Lung (tissue), 12 donors: ENCODE data around the gene ECM1. TPM values are rescaled to one million over a fixed set of nuclear protein-coding genes. Genes with fewer than 3 reads are reported as not detected.

Experiments used
- ATAC-seq: fragments of 200-7000 bp; cut with Tn5 transposase; one replicate; pipeline ENCODE4 v1.9.1; 2020; ENCODE audit warnings: moderate number of reproducible peaks; ENCODE audit not compliant: insufficient read depth, low FRiP score
- DNase-seq, 3 donors: peaks; one replicate each; pipeline ENCODE4 v3.0.0-alpha.2; 2013 to 2017
- H3K27ac ChIP-seq, 2 donors: one replicate each; pipeline ENCODE4 v1.5.1; 2013; ENCODE audit warnings: mild to moderate bottlenecking in 2 of 2, moderate library complexity in 2 of 2, control low read depth in 1 of 2, inconsistent platforms in 1 of 2, low read depth in 1 of 2, low read length in 1 of 2
- H3K27me3 ChIP-seq, 3 donors: one replicate each; pipeline ENCODE4 v1.5.1; 2013; ENCODE audit warnings: low read length in 2 of 3; ENCODE audit not compliant: control insufficient read depth in 3 of 3, insufficient read depth in 3 of 3
- H3K36me3 ChIP-seq, 4 donors: one replicate each; pipeline ENCODE4 v1.5.1; 2013; ENCODE audit warnings: low read length in 4 of 4, mild to moderate bottlenecking in 1 of 4, moderate library complexity in 1 of 4; ENCODE audit not compliant: control insufficient read depth in 4 of 4, insufficient read depth in 4 of 4
- H3K4me1 ChIP-seq, 5 donors: one replicate each; pipeline ENCODE4 v1.5.1; 2013; ENCODE audit warnings: low read length in 5 of 5, mild to moderate bottlenecking in 2 of 5, moderate library complexity in 1 of 5; ENCODE audit not compliant: control insufficient read depth in 5 of 5, insufficient read depth in 5 of 5
- H3K4me3 ChIP-seq: one replicate; pipeline ENCODE4 v1.5.1; 2013; ENCODE audit warnings: mild to moderate bottlenecking, control low read depth, moderate library complexity
- H3K9ac ChIP-seq, 2 donors: one replicate each; pipeline ENCODE4 v1.5.1; 2013; ENCODE audit warnings: low read length in 2 of 2, control low read depth in 1 of 2; ENCODE audit not compliant: insufficient read depth in 1 of 2
- H3K9me3 ChIP-seq, 4 donors: one replicate each; pipeline ENCODE4 v1.5.1; 2013; ENCODE audit warnings: low read length in 3 of 4, mild to moderate bottlenecking in 1 of 4, moderate library complexity in 1 of 4; ENCODE audit not compliant: control insufficient read depth in 4 of 4, insufficient read depth in 3 of 4
- CTCF ChIP-seq: IDR thresholded peaks from 2 replicates; pipeline ENCODE4 v1.5.1; 2012; ENCODE audit warnings: mild to moderate bottlenecking; ENCODE audit errors: control extremely low read depth, extremely low read depth
- WGBS, 2 donors: extraction: QIAGEN DNeasy Blood & Tissue Kit; methylation state at CpG; one replicate each; pipeline ENCODE4 v1.1.7; 2013; 5-methylcytosine and 5-hydroxymethylcytosine counted together
- polyA plus RNA-seq, 2 donors: library from polyadenylated mRNA; stranded (reverse); fragments of 200-250 nt; gene quantifications; one replicate each; pipeline ENCODE4 v1.2.1, GENCODE V29; 2013
- total RNA-seq, 2 donors: library from RNA; depleted of rRNA in 1 of 2; stranded (reverse); fragments of >200 nt in 1 of 2; gene quantifications; one replicate each; pipeline ENCODE4 v1.2.1, GENCODE V29; 2014 to 2021
- donor health status: control.
- donor health status: control.
- donor health status: Bipolar disorder and iron deficiency.
- donor health status: healthy.
- donor health status: DM: yes; HTN: yes; CAD: no.

The ECM1 gene
- total and polyA plus RNA-seq, 4 donors: 1.2 to 20.0 (median 10.7) TPM

GRCh38 chr1:150511985-150512660, 4.2 kb downstream of the ECM1 start:
- Histone ChIP-seq H3K4me1 (peaks cover 0 to 13% (median 8%) of the 10 kb centered on the region in 5 donors), H3K9me3 (no peaks in the 10 kb centered on the region), H3K9ac (no peak overlapping the region), H3K36me3 (peaks cover 0 to 2% (median 0%) of the 10 kb centered on the region in 4 donors), H3K27ac (no peak overlapping the region), H3K27me3 (no peaks in the 10 kb centered on the region), H3K4me3 (no peak overlapping the region)
- DNase-seq (no peak), ATAC-seq (no peak)
- 88 to 90% methylated on average over 17 of the region's 17 CpGs for WGBS, 2 donors
- TF ChIP-seq CTCF: no peak

- ATAC-seq (no peak), DNase-seq (no peak)
- H3K9me3 ChIP-seq: no peaks in the 10 kb centered on the region
- no peak for TF ChIP-seq CTCF
- H3K27ac ChIP-seq: no peak overlapping the region
- H3K4me3 ChIP-seq: no peak overlapping the region
- H3K27me3 ChIP-seq: no peaks in the 10 kb centered on the region
- H3K36me3 ChIP-seq: peaks cover 0 to 2% (median 0%) of the 10 kb centered on the region in 4 donors
- H3K4me1 ChIP-seq: peaks cover 0 to 13% (median 8%) of the 10 kb centered on the region in 5 donors
- 82 to 92% methylated on average over 2 of the region's 2 CpGs for WGBS, 2 donors
- H3K9ac ChIP-seq: no peak overlapping the region
These were observed 4.9 kb downstream of the ECM1 start for GRCh38 chr1:150512846-150513245.

- Histone ChIP-seq H3K9me3 (no peaks in the 10 kb centered on the region), H3K4me3 (no peak overlapping the region), H3K36me3 (peaks cover 0 to 2% (median 0%) of the 10 kb centered on the region in 4 donors), H3K27ac (no peak overlapping the region), H3K27me3 (no peaks in the 10 kb centered on the region), H3K9ac (no peak overlapping the region), H3K4me1 (peaks cover 0 to 13% (median 4%) of the 10 kb centered on the region in 5 donors)
- 87 to 93% methylated on average over 7 of the region's 7 CpGs for WGBS, 2 donors
- ATAC-seq (no peak), DNase-seq (no peak)
- TF ChIP-seq CTCF: no peak
These were observed 5.5 kb downstream of the ECM1 start for GRCh38 chr1:150513351-150513791.

- Histone ChIP-seq H3K36me3 (peaks cover 0 to 2% (median 0%) of the 10 kb centered on the region in 4 donors), H3K4me1 (peaks cover 0 to 13% (median 3%) of the 10 kb centered on the region in 5 donors), H3K4me3 (no peak overlapping the region), H3K27ac (no peak overlapping the region), H3K9me3 (no peaks in the 10 kb centered on the region), H3K27me3 (no peaks in the 10 kb centered on the region), H3K9ac (no peak overlapping the region)
- DNase-seq: no peak
- WGBS, 2 donors: 93 to 98% methylated on average over 9 of the region's 9 CpGs
- ATAC-seq: no peak
- TF ChIP-seq CTCF: no peak
These were observed 6.4 kb downstream of the ECM1 start for GRCh38 chr1:150514260-150514659.
